Measurements from ENCODE around the gene RAET1G.
"Not testable (repeated sequence)": the region's sequence is repeated elsewhere in the genome, so short reads cannot be mapped to it uniquely, and the experiment has no call there.

Gene RAET1G, protein sequence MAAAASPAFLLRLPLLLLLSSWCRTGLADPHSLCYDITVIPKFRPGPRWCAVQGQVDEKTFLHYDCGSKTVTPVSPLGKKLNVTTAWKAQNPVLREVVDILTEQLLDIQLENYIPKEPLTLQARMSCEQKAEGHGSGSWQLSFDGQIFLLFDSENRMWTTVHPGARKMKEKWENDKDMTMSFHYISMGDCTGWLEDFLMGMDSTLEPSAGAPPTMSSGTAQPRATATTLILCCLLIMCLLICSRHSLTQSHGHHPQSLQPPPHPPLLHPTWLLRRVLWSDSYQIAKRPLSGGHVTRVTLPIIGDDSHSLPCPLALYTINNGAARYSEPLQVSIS

DNA sequence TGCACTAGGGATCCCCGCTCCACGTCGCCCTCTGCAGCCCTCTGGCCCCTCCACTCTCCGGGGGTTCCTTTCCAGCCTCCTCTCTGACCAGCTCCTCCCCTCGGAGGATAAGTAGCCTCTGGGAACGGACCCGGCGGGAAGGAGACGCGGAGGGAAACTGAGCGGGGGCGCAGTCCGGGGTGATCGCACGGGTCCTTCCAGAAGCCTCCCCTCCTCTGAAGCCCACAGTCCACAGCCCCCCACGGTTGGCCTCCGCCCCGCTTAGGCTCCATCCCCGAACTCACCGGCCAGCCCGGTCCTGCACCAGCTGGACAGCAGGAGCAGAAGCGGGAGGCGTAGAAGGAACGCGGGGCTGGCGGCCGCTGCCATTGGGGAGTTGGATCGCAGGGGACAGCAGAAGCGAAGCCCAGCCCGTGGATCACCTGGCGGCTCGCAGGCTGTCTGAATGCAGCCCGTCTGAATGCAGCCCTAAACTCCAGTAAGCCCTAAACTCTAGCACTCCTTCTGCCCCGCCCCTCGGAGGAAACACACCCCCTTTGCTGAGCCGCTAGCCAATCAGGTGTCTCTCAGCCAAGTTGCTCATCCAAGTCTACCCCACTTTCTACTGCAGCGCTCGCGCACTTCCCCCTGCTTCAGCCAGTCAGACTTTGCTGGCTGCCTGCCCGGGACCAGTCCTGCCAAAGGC is at the start of gene RAET1G:
Gene RAET1G (minus strand): TSS at position 480 of the 685 bp plus-strand sequence. CDS start 111 bp downstream, at position 369.
- peak; percentile 86 for DNase-seq
- Mint-ChIP-seq H3K27ac (no peak within 1 kb of the TSS), H3K9me3 (peaks cover 21% of the 10 kb centered on the region), H3K36me3 (ENCODE audit: low read depth) (no peaks in the 10 kb centered on the region), H3K27me3 (ENCODE audit: low read depth, poor library complexity) (peaks cover 97% of the 10 kb centered on the region), H3K4me1 (peaks cover 16% of the 10 kb centered on the region), H3K4me3 (peak within 1 kb of the TSS; percentile 76)
- TF ChIP-seq, protein P1, sequence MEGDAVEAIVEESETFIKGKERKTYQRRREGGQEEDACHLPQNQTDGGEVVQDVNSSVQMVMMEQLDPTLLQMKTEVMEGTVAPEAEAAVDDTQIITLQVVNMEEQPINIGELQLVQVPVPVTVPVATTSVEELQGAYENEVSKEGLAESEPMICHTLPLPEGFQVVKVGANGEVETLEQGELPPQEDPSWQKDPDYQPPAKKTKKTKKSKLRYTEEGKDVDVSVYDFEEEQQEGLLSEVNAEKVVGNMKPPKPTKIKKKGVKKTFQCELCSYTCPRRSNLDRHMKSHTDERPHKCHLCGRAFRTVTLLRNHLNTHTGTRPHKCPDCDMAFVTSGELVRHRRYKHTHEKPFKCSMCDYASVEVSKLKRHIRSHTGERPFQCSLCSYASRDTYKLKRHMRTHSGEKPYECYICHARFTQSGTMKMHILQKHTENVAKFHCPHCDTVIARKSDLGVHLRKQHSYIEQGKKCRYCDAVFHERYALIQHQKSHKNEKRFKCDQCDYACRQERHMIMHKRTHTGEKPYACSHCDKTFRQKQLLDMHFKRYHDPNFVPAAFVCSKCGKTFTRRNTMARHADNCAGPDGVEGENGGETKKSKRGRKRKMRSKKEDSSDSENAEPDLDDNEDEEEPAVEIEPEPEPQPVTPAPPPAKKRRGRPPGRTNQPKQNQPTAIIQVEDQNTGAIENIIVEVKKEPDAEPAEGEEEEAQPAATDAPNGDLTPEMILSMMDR (IDR thresholded peaks at IDR 0.05) = no peak

DNA sequence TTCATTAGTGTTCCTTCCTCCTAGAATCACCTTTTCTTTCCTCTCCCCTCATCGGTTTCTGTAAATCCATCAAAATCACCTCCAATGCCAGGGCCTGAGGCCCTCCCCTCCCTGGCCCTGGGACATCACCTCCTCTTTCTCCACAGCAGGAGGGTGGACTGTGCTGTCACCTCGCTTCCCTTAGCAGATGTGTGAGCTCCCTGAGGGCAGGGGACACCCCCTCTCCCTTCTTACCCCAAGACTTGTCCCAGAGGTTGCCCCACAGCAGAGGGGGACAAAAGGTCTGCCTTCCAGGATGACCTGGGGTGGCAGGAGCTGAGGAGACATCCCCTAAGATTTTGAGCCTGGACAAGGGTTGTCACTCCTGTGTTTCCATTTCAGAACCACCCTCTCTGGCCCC is 46.7 kb upstream of the RAET1G start:
- peaks cover 100% of the 10 kb centered on the region for H3K27me3 Mint-ChIP-seq (ENCODE audit: low read depth, poor library complexity)
- TF ChIP-seq, protein P1 (IDR thresholded peaks at IDR 0.05) = no peak
- no peaks in the 10 kb centered on the region for H3K9me3 Mint-ChIP-seq
- peaks cover 13% of the 10 kb centered on the region for H3K4me1 Mint-ChIP-seq
- no peak for DNase-seq
- no peak overlapping the region for H3K27ac Mint-ChIP-seq
- no peaks in the 10 kb centered on the region for H3K36me3 Mint-ChIP-seq (ENCODE audit: low read depth)
- H3K4me3 Mint-ChIP-seq = no peak overlapping the region

DNA sequence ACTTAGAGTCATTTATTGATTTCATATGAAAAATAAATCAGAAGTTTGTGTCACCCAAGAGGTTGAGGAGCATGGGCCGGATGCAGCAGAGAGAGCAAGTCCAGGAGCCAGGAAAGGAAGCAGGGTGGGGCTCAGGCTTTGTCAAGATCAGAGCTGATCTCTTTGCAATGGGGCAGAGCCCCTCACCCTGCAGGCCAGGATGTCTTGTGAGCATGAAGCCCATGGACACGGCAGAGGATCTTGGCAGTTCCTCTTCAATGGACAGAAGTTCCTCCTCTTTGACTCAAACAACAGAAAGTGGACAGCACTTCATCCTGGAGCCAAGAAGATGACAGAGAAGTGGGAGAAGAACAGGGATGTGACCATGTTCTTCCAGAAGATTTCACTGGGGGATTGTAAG is 46.0 kb upstream of the RAET1G start:
- Mint-ChIP-seq H3K27me3 (ENCODE audit: low read depth, poor library complexity) (peaks cover 100% of the 10 kb centered on the region), H3K4me1 (peaks cover 20% of the 10 kb centered on the region)
- H3K4me3 Mint-ChIP-seq = not testable (repeated sequence)

DNA sequence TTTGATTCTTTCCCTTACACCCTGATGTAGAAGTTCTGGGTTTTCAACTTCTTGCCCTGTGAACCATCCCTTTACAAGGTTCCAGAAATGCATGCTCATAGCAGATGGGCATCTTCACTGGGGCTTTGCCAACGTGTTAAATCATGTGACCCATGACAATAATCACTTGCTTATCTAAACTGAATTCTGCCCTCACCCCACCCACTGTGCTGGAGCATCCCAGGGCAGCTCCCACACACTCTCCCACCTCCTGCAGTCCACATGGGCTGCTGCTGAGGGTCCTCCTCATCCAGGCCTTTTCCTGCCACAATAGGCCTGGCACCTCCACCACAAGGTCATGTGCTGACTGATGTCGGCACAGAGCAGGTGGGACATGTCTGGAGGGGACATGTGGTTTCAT is 45.1 kb upstream of the RAET1G start:
- H3K27ac Mint-ChIP-seq = not testable (repeated sequence)
- peaks cover 100% of the 10 kb centered on the region for H3K27me3 Mint-ChIP-seq (ENCODE audit: low read depth, poor library complexity)

More for the DNA sequence above, 46.0 kb upstream of the RAET1G start:
- H3K36me3 Mint-ChIP-seq (ENCODE audit: low read depth); H3K9me3 Mint-ChIP-seq; DNase-seq; H3K27ac Mint-ChIP-seq: not testable (repeated sequence)

GRCh38 chr6:149967591-149967990 is 44.7 kb upstream of the RAET1G start:
- Mint-ChIP-seq H3K4me1 (peaks cover 29% of the 10 kb centered on the region), H3K36me3 (ENCODE audit: low read depth) (no peaks in the 10 kb centered on the region), H3K9me3 (no peaks in the 10 kb centered on the region), H3K27ac (no peak overlapping the region), H3K27me3 (ENCODE audit: low read depth, poor library complexity) (peaks cover 100% of the 10 kb centered on the region), H3K4me3 (no peak overlapping the region)
- TF ChIP-seq, protein P1 (IDR thresholded peaks at IDR 0.05) = no peak
- no peak for DNase-seq

More for the DNA sequence above, 45.1 kb upstream of the RAET1G start:
- not testable (repeated sequence) for DNase-seq; H3K36me3 Mint-ChIP-seq (ENCODE audit: low read depth); H3K9me3 Mint-ChIP-seq; H3K4me3 Mint-ChIP-seq
- peaks cover 29% of the 10 kb centered on the region for H3K4me1 Mint-ChIP-seq

DNA sequence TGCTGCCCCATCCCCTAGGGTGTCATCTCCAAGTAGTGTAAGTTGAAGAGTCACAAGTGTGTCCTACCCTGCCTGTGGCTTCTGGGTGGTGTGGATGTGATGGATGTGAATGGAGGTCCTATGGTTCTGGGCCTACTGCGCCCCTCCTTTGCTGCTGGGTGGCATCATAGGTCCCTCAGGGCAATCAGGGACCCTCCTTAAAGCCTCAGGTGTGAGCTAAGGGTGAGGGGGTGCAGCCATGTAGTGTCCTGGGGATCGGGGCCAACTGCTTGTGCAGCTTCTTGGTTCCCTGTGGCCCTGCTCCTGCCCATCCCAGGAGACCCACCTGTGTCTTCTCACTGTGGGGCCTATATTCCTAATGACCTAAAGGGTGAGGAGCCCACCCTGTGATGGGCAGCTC is 43.4 kb upstream of the RAET1G start:
- DNase-seq; H3K27ac Mint-ChIP-seq; H3K36me3 Mint-ChIP-seq (ENCODE audit: low read depth); H3K4me3 Mint-ChIP-seq; H3K9me3 Mint-ChIP-seq: not testable (repeated sequence)
- H3K27me3 Mint-ChIP-seq (ENCODE audit: low read depth, poor library complexity) = peaks cover 100% of the 10 kb centered on the region
- H3K4me1 Mint-ChIP-seq = peaks cover 29% of the 10 kb centered on the region

- H3K4me3 Mint-ChIP-seq = peak overlapping the region; percentile 90
- H3K9me3 Mint-ChIP-seq = no peaks in the 10 kb centered on the region
Observed at GRCh38 chr6:149965194-149966020, 42.5 kb upstream of the RAET1G start.

More at GRCh38 chr6:149965194-149966020, 42.5 kb upstream of the RAET1G start:
- DNase-seq = peak; percentile 42
- TF ChIP-seq, protein P1 (IDR thresholded peaks at IDR 0.05) = no peak
- Mint-ChIP-seq H3K27me3 (ENCODE audit: low read depth, poor library complexity) (peaks cover 100% of the 10 kb centered on the region), H3K27ac (no peak overlapping the region), H3K36me3 (ENCODE audit: low read depth) (no peaks in the 10 kb centered on the region), H3K4me1 (peaks cover 29% of the 10 kb centered on the region)

All from nephron progenitor cell (in vitro differentiated cells).